ENCODE data around the gene TMEM163. TPM values are rescaled to one million over a fixed set of nuclear protein-coding genes. Genes with fewer than 3 reads are reported as not detected.

Gene TMEM163
- total and polyA plus RNA-seq, 2 donors (not counting 3 experiments of a cell fraction or from before 2014, with no cell fraction given), result 1.0 to 2.8 TPM

DNA sequence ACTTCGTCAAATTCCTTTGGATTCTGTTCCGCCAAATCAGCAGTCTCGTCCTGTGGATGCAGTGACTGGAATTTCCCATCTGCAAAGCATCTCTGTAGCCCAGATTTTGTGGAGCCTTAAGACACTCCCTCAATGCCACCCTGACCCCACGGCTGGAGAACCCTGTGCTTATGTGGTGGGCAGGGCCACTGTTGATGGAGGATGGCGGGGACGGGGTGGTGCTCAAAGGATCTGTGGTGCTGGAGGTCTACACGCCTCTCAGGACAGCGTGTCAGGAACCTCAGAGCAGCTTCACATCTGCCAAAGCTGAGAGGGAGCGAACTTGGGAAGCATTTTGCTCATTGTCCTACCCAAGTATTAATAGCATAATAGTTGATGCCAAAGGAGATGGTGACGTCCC is 264.8 kb downstream of the TMEM163 start:
- no TSS peak for BruUV-seq (replicated peaks)
- Histone ChIP-seq H3K9ac (replicated peaks; ENCODE audit: extremely low read depth, insufficient read depth, low read length) (no peak overlapping the region), H3K4me3 (replicated peaks in 1 of 3; ENCODE audit: insufficient read depth in 1 of 3, low read depth in 1 of 3, low read length in 3 of 3) (no peak overlapping the region), H3K27ac (ENCODE audit: insufficient read depth, low read depth, low read length) (no peak overlapping the region), H3K4me2 (ENCODE audit: insufficient read depth, low read length) (no peak overlapping the region), H3K4me1 (ENCODE audit: control insufficient read depth, extremely low read depth, insufficient read depth, low read length) (peaks cover 5% of the 10 kb centered on the region), H4K20me1 (replicated peaks; ENCODE audit: control insufficient read depth, extremely low read depth, insufficient read depth, low read length) (no peaks in the 10 kb centered on the region), H3K9me1 (replicated peaks; ENCODE audit: control insufficient read depth, extremely low read depth, insufficient read depth, low read length) (no peaks in the 10 kb centered on the region), H3K79me2 (ENCODE audit: control insufficient read depth, insufficient read depth, low read length) (no peaks in the 10 kb centered on the region), H3K9me3 (replicated peaks; ENCODE audit: control insufficient read depth, insufficient read depth, low read length) (no peaks in the 10 kb centered on the region), H2AFZ (ENCODE audit: low read depth, low read length) (no peak overlapping the region), H3K36me3 (ENCODE audit: control insufficient read depth in 2 of 2, extremely low read depth in 1 of 2, insufficient read depth in 2 of 2, low read length in 2 of 2) (no peaks in the 10 kb centered on the region), H3K27me3 (ENCODE audit: control insufficient read depth in 2 of 2, insufficient read depth in 2 of 2, low read length in 2 of 2) (no peaks in the 10 kb centered on the region)
- CTCF ChIA-PET, result interaction anchor here (4.9 to 11.1 kb wide), 3 partner anchors 77 to 568 kb away, joined by 155 to 234 read pairs (median 157); no protein-coding TSS in a partner anchor
- intact Hi-C loops (cut with micrococcal nuclease), result loop anchor here (5.0 kb wide), 1 partner anchor 247 kb away; no protein-coding TSS in a partner anchor
- TF ChIP-seq FOS (IDR thresholded peaks at IDR 0.05; ENCODE audit: borderline replicate concordance, insufficient read depth, low read length) (no peak), POLR2AphosphoS5 (IDR thresholded peaks at IDR 0.05; ENCODE audit: insufficient read depth, low read depth, low read length) (no peak)
- TF ChIP-seq, protein P1, sequence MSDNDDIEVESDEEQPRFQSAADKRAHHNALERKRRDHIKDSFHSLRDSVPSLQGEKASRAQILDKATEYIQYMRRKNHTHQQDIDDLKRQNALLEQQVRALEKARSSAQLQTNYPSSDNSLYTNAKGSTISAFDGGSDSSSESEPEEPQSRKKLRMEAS (IDR thresholded peaks at IDR 0.05; ENCODE audit: insufficient read depth, insufficient read length), result no peak
- POLR2A ChIA-PET, result no interaction called here
- no peak for DNase-seq (ENCODE audit: low read depth, low spot score)
- no peak for FAIRE-seq
- dilution Hi-C loops (cut with MboI; ENCODE audit: extremely low pct_ligation_motif_present, low sequenced_read_pairs), result no loop called here

DNA sequence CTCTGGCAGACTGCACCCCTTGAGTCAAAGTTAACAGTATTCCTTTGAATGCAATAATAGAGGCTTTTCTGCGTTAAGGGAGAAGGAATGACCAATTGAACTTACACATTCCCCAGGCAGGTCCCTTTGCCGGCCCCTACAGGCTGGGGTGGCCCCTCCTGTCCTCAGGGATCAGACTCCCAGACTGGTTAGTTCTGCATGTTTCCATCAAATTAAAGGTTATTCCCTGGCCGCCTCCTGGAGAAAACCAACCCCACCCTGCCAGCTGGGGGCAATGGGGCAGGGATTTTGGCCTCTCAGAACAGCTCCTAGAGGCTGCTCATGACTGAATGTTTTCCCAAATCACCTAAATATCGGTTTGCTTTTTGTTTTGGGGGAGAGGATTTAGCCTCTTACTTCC is 265.3 kb downstream of the TMEM163 start:
- dilution Hi-C loops (cut with MboI; ENCODE audit: extremely low pct_ligation_motif_present, low sequenced_read_pairs) (no loop called here), intact Hi-C loops (cut with micrococcal nuclease) (loop anchor here (5.0 kb wide), 1 partner anchor 246 kb away; no protein-coding TSS in a partner anchor)
- TF ChIP-seq JUN (IDR thresholded peaks at IDR 0.05; ENCODE audit: borderline replicate concordance, insufficient read depth, insufficient read length, low read depth) (no peak), POLR2AphosphoS5 (IDR thresholded peaks at IDR 0.05; ENCODE audit: insufficient read depth, low read depth, low read length) (no peak)
- Histone ChIP-seq H3K79me2 (ENCODE audit: control insufficient read depth, insufficient read depth, low read length) (no peaks in the 10 kb centered on the region), H3K4me3 (replicated peaks in 1 of 3; ENCODE audit: insufficient read depth in 1 of 3, low read depth in 1 of 3, low read length in 3 of 3) (no peak overlapping the region), H3K9me1 (replicated peaks; ENCODE audit: control insufficient read depth, extremely low read depth, insufficient read depth, low read length) (no peaks in the 10 kb centered on the region), H3K9ac (replicated peaks; ENCODE audit: extremely low read depth, insufficient read depth, low read length) (no peak overlapping the region), H3K4me2 (ENCODE audit: insufficient read depth, low read length) (no peak overlapping the region), H3K36me3 (ENCODE audit: control insufficient read depth in 2 of 2, extremely low read depth in 1 of 2, insufficient read depth in 2 of 2, low read length in 2 of 2) (peaks cover 0 to under 1% of the 10 kb centered on the region in 2 experiments), H4K20me1 (replicated peaks; ENCODE audit: control insufficient read depth, extremely low read depth, insufficient read depth, low read length) (no peaks in the 10 kb centered on the region), H3K27ac (ENCODE audit: insufficient read depth, low read depth, low read length) (no peak overlapping the region), H3K4me1 (ENCODE audit: control insufficient read depth, extremely low read depth, insufficient read depth, low read length) (peaks cover 5% of the 10 kb centered on the region), H3K27me3 (ENCODE audit: control insufficient read depth in 2 of 2, insufficient read depth in 2 of 2, low read length in 2 of 2) (no peaks in the 10 kb centered on the region), H2AFZ (ENCODE audit: low read depth, low read length) (no peak overlapping the region), H3K9me3 (replicated peaks; ENCODE audit: control insufficient read depth, insufficient read depth, low read length) (no peaks in the 10 kb centered on the region)
- ChIA-PET POLR2A (no interaction called here), CTCF (interaction anchor here (0.9 to 11.1 kb wide), 5 partner anchors 22 to 567 kb away, joined by 3 to 234 read pairs (median 155); no protein-coding TSS in a partner anchor)
- DNase-seq (ENCODE audit: low read depth, low spot score) (no peak), FAIRE-seq (no peak)
- no TSS peak for BruUV-seq (replicated peaks)
